GM18868 (cell line): ENCODE measurements around the gene SH3PXD2A.
A peak's percentile ranks its signal among the peaks of the same experiment; 100 is the strongest.
"Not testable (repeated sequence)": the region's sequence is repeated elsewhere in the genome, so short reads cannot be mapped to it uniquely, and the experiment has no call there.

Experiments
- ATAC-seq: cut with Tn5 transposase; IDR thresholded peaks from one replicate; pipeline ENCODE4 v1.9.1; 2021; ENCODE audit warnings: mild to moderate bottlenecking, moderate library complexity; ENCODE audit not compliant: unreplicated experiment

Gene SH3PXD2A

GRCh38 chr10:103751667-103752290 is 103.6 kb downstream of the SH3PXD2A start:
- ATAC-seq = no peak

- ATAC-seq = no peak
Observed at GRCh38 chr10:103750836-103751235, 104.5 kb downstream of the SH3PXD2A start.

- ATAC-seq = no peak
Observed at GRCh38 chr10:103749779-103750178, 105.6 kb downstream of the SH3PXD2A start.

GRCh38 chr10:103748020-103748419 is 107.4 kb downstream of the SH3PXD2A start:
- no peak for ATAC-seq

GRCh38 chr10:103747193-103747865 is 108.0 kb downstream of the SH3PXD2A start:
- no peak for ATAC-seq

- ATAC-seq = no peak
Observed at GRCh38 chr10:103746598-103746997, 108.8 kb downstream of the SH3PXD2A start.

- no peak for ATAC-seq
Observed at GRCh38 chr10:103745341-103746247, 109.8 kb downstream of the SH3PXD2A start.

GRCh38 chr10:103742824-103743223 is 112.6 kb downstream of the SH3PXD2A start:
- ATAC-seq = no peak

- ATAC-seq = no peak
Observed at GRCh38 chr10:103740611-103741010, 114.8 kb downstream of the SH3PXD2A start.

GRCh38 chr10:103739039-103739764 is 116.2 kb downstream of the SH3PXD2A start:
- ATAC-seq = no peak

- no peak for ATAC-seq
Observed at GRCh38 chr10:103737735-103738367, 117.5 kb downstream of the SH3PXD2A start.

- ATAC-seq = peak; percentile 55
Observed at GRCh38 chr10:103736763-103737162, 118.6 kb downstream of the SH3PXD2A start.

GRCh38 chr10:103736044-103736443 is 119.3 kb downstream of the SH3PXD2A start:
- no peak for ATAC-seq

- ATAC-seq = no peak
Observed at GRCh38 chr10:103734731-103735130, 120.6 kb downstream of the SH3PXD2A start.

GRCh38 chr10:103733045-103733419 is 122.3 kb downstream of the SH3PXD2A start:
- no peak for ATAC-seq

GRCh38 chr10:103732339-103733044 is 122.9 kb downstream of the SH3PXD2A start:
- no peak for ATAC-seq

GRCh38 chr10:103731609-103732270 is 123.6 kb downstream of the SH3PXD2A start:
- ATAC-seq = no peak

GRCh38 chr10:103731026-103731425 is 124.3 kb downstream of the SH3PXD2A start:
- ATAC-seq = not testable (repeated sequence)

- no peak for ATAC-seq
Observed at GRCh38 chr10:103729851-103730250, 125.5 kb downstream of the SH3PXD2A start.
